Measurements from ENCODE around the gene RHBG. TPM values are rescaled to one million over a fixed set of nuclear protein-coding genes. Genes with fewer than 3 reads are reported as not detected.

Gene RHBG
- total and polyA plus RNA-seq, 2 experiments from 2014 or later = 1.2 to 1.6 TPM

DNA sequence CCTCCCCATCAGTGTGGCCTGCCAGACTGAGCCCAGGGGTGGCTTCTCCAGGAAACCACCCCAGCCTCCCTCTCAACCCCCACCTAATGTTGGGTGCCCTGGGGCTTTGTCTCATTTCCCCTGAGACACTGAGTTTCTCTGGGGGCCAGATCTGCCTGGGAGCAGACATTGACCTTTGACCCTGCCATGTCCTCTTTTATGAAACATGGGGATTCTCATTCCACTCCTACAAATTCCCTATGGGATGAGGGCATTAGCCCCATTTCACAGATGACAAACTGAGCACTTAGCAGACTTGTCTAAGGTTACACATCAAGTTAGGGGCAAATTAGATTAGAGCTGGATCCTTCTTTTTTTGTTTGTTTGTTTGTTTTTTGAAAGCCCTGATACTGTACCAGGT is 24.1 kb downstream of the RHBG start:
- TF ChIP-seq POLR2AphosphoS5 (IDR thresholded peaks at IDR 0.05; ENCODE audit: low read depth) = no peak
- no peak for TF ChIP-seq EZH2phosphoT487 (IDR thresholded peaks at IDR 0.05; ENCODE audit: unreplicated experiment)
- TF ChIP-seq, protein P1, sequence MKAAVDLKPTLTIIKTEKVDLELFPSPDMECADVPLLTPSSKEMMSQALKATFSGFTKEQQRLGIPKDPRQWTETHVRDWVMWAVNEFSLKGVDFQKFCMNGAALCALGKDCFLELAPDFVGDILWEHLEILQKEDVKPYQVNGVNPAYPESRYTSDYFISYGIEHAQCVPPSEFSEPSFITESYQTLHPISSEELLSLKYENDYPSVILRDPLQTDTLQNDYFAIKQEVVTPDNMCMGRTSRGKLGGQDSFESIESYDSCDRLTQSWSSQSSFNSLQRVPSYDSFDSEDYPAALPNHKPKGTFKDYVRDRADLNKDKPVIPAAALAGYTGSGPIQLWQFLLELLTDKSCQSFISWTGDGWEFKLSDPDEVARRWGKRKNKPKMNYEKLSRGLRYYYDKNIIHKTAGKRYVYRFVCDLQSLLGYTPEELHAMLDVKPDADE (IDR thresholded peaks at IDR 0.05) = no peak
- no peak for TF ChIP-seq JUNB (IDR thresholded peaks at IDR 0.05; ENCODE audit: unreplicated experiment)
- no peak for TF ChIP-seq ZNF331 (CRISPR knock-in tag; IDR thresholded peaks at IDR 0.05; ENCODE audit: low read depth)
- TF ChIP-seq ZNF114 (CRISPR knock-in tag; IDR thresholded peaks at IDR 0.05) = no peak
- no peak for TF ChIP-seq NANOG (IDR thresholded peaks at IDR 0.05; ENCODE audit: borderline replicate concordance)
- TF ChIP-seq CREB1 (CRISPR knock-in tag; IDR thresholded peaks at IDR 0.05; ENCODE audit: low read depth) = no peak
- no peak for TF ChIP-seq EZH2 (IDR thresholded peaks at IDR 0.05; ENCODE audit: low read depth, unreplicated experiment)
- TF ChIP-seq, protein P2, sequence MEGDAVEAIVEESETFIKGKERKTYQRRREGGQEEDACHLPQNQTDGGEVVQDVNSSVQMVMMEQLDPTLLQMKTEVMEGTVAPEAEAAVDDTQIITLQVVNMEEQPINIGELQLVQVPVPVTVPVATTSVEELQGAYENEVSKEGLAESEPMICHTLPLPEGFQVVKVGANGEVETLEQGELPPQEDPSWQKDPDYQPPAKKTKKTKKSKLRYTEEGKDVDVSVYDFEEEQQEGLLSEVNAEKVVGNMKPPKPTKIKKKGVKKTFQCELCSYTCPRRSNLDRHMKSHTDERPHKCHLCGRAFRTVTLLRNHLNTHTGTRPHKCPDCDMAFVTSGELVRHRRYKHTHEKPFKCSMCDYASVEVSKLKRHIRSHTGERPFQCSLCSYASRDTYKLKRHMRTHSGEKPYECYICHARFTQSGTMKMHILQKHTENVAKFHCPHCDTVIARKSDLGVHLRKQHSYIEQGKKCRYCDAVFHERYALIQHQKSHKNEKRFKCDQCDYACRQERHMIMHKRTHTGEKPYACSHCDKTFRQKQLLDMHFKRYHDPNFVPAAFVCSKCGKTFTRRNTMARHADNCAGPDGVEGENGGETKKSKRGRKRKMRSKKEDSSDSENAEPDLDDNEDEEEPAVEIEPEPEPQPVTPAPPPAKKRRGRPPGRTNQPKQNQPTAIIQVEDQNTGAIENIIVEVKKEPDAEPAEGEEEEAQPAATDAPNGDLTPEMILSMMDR (conservative IDR thresholded peaks at IDR 0.05; ENCODE audit: low read depth in 2 of 2) = no peak
- TF ChIP-seq, protein P3, sequence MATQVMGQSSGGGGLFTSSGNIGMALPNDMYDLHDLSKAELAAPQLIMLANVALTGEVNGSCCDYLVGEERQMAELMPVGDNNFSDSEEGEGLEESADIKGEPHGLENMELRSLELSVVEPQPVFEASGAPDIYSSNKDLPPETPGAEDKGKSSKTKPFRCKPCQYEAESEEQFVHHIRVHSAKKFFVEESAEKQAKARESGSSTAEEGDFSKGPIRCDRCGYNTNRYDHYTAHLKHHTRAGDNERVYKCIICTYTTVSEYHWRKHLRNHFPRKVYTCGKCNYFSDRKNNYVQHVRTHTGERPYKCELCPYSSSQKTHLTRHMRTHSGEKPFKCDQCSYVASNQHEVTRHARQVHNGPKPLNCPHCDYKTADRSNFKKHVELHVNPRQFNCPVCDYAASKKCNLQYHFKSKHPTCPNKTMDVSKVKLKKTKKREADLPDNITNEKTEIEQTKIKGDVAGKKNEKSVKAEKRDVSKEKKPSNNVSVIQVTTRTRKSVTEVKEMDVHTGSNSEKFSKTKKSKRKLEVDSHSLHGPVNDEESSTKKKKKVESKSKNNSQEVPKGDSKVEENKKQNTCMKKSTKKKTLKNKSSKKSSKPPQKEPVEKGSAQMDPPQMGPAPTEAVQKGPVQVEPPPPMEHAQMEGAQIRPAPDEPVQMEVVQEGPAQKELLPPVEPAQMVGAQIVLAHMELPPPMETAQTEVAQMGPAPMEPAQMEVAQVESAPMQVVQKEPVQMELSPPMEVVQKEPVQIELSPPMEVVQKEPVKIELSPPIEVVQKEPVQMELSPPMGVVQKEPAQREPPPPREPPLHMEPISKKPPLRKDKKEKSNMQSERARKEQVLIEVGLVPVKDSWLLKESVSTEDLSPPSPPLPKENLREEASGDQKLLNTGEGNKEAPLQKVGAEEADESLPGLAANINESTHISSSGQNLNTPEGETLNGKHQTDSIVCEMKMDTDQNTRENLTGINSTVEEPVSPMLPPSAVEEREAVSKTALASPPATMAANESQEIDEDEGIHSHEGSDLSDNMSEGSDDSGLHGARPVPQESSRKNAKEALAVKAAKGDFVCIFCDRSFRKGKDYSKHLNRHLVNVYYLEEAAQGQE (IDR thresholded peaks at IDR 0.05; ENCODE audit: unreplicated experiment) = no peak
- TF ChIP-seq, protein P4, sequence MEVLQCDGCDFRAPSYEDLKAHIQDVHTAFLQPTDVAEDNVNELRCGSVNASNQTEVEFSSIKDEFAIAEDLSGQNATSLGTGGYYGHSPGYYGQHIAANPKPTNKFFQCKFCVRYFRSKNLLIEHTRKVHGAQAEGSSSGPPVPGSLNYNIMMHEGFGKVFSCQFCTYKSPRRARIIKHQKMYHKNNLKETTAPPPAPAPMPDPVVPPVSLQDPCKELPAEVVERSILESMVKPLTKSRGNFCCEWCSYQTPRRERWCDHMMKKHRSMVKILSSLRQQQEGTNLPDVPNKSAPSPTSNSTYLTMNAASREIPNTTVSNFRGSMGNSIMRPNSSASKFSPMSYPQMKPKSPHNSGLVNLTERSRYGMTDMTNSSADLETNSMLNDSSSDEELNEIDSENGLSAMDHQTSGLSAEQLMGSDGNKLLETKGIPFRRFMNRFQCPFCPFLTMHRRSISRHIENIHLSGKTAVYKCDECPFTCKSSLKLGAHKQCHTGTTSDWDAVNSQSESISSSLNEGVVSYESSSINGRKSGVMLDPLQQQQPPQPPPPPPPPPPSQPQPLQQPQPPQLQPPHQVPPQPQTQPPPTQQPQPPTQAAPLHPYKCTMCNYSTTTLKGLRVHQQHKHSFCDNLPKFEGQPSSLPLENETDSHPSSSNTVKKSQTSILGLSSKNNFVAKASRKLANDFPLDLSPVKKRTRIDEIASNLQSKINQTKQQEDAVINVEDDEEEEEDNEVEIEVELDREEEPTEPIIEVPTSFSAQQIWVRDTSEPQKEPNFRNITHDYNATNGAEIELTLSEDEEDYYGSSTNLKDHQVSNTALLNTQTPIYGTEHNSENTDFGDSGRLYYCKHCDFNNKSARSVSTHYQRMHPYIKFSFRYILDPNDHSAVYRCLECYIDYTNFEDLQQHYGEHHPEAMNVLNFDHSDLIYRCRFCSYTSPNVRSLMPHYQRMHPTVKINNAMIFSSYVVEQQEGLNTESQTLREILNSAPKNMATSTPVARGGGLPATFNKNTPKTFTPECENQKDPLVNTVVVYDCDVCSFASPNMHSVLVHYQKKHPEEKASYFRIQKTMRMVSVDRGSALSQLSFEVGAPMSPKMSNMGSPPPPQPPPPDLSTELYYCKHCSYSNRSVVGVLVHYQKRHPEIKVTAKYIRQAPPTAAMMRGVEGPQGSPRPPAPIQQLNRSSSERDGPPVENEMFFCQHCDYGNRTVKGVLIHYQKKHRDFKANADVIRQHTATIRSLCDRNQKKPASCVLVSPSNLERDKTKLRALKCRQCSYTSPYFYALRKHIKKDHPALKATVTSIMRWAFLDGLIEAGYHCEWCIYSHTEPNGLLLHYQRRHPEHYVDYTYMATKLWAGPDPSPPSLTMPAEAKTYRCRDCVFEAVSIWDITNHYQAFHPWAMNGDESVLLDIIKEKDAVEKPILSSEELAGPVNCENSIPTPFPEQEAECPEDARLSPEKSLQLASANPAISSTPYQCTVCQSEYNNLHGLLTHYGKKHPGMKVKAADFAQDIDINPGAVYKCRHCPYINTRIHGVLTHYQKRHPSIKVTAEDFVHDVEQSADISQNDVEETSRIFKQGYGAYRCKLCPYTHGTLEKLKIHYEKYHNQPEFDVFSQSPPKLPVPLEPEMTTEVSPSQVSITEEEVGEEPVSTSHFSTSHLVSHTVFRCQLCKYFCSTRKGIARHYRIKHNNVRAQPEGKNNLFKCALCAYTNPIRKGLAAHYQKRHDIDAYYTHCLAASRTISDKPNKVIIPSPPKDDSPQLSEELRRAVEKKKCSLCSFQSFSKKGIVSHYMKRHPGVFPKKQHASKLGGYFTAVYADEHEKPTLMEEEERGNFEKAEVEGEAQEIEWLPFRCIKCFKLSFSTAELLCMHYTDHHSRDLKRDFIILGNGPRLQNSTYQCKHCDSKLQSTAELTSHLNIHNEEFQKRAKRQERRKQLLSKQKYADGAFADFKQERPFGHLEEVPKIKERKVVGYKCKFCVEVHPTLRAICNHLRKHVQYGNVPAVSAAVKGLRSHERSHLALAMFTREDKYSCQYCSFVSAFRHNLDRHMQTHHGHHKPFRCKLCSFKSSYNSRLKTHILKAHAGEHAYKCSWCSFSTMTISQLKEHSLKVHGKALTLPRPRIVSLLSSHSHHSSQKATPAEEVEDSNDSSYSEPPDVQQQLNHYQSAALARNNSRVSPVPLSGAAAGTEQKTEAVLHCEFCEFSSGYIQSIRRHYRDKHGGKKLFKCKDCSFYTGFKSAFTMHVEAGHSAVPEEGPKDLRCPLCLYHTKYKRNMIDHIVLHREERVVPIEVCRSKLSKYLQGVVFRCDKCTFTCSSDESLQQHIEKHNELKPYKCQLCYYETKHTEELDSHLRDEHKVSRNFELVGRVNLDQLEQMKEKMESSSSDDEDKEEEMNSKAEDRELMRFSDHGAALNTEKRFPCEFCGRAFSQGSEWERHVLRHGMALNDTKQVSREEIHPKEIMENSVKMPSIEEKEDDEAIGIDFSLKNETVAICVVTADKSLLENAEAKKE (CRISPR knock-in tag; IDR thresholded peaks at IDR 0.05) = no peak
- TF ChIP-seq STAT1 (IDR thresholded peaks at IDR 0.05; ENCODE audit: unreplicated experiment) = no peak
- Mint-ChIP-seq H3K4me1 (peaks cover 48% of the 10 kb centered on the region), H3K36me3 (ENCODE audit: low read depth) (no peaks in the 10 kb centered on the region), H3K4me3 (no peak overlapping the region), H3K9me3 (no peaks in the 10 kb centered on the region; the same call in 1 of the 3 replicates), H3K27me3 (ENCODE audit: insufficient read depth, low read depth, poor library complexity) (peaks cover 39% of the 10 kb centered on the region), H3K27ac (no peak overlapping the region)
- ATAC-seq (no peak), DNase-seq (ENCODE audit: low spot score) (no peak)
- Histone ChIP-seq H3K79me2 (replicated peaks; ENCODE audit: insufficient read depth) (no peaks in the 10 kb centered on the region), H3K27ac (ENCODE audit: low read depth) (no peak overlapping the region), H3K4me2 (peak overlapping the region; percentile 33), H3K27me3 (ENCODE audit: insufficient read depth) (peaks cover 43% of the 10 kb centered on the region), H3K4me3 (no peak overlapping the region; the same call in 1 of the 2 replicates), H2AFZ (0 out of 2 replicates have a peak overlapping the region, but pooled peaks have one; percentile 92), H3K4me1 (ENCODE audit: insufficient read depth) (peaks cover 40% of the 10 kb centered on the region), H3F3A (replicated peaks; ENCODE audit: low read depth) (peaks cover 17% of the 10 kb centered on the region), H3K36me3 (ENCODE audit: insufficient read depth) (no peaks in the 10 kb centered on the region), H4K20me1 (replicated peaks; ENCODE audit: insufficient read depth) (no peaks in the 10 kb centered on the region), H3K9me2 (ENCODE audit: insufficient read depth) (no peaks in the 10 kb centered on the region)

All from GM23338 (cell line).